Neural cell (in vitro differentiated cells): ENCODE measurements around the gene RGS16. TPM values are rescaled to one million over a fixed set of nuclear protein-coding genes. Genes with fewer than 3 reads are reported as not detected.

Source experiments
- H2AFZ ChIP-seq: fragments of 200-600, 300-800 bp; sonication (generic), shearing (Covaris generic); 2 replicates; pipeline ENCODE4 v1.6.0; 2014; ENCODE audit warnings: low read depth, mild to moderate bottlenecking, antibody characterized with exemption, low read length, moderate library complexity
- H3F3A ChIP-seq: fragments of 200-600 bp; shearing (Covaris generic); 2 replicates; pipeline ENCODE4 v1.6.1; 2016; ENCODE audit warnings: mild to moderate bottlenecking, moderate library complexity, mixed read lengths, antibody characterized with exemption, low read length; ENCODE audit not compliant: insufficient read depth, poor library complexity, severe bottlenecking
- H3K27ac ChIP-seq: fragments of 200-600, 300-800 bp; sonication (generic), shearing (Covaris generic); 2 replicates; pipeline ENCODE4 v1.5.1; 2014; ENCODE audit warnings: mild to moderate bottlenecking, low read length, moderate library complexity
- H3K27me3 ChIP-seq: fragments of 300-800, 200-600 bp; sonication (generic), shearing (Covaris generic); 2 replicates; pipeline ENCODE4 v1.6.0; 2014; ENCODE audit warnings: mild to moderate bottlenecking, low read depth, low read length, moderate library complexity; ENCODE audit not compliant: insufficient read depth
- H3K36me3 ChIP-seq: fragments of 300-800, 200-600 bp; sonication (generic), shearing (Covaris generic); 2 replicates; pipeline ENCODE4 v1.5.1; 2014; ENCODE audit warnings: mild to moderate bottlenecking, antibody characterized with exemption, low read length, moderate library complexity; ENCODE audit not compliant: insufficient read depth
- H3K4me2 ChIP-seq: fragments of 300-800, 200-600 bp; sonication (generic), shearing (Covaris generic); 2 replicates; pipeline ENCODE4 v1.6.0; 2014; ENCODE audit warnings: mild to moderate bottlenecking, low read length
- H3K4me3 ChIP-seq: fragments of 300-800, 200-600 bp; sonication (generic), shearing (Covaris generic); 2 replicates; pipeline ENCODE4 v1.5.1; 2014; ENCODE audit warnings: mild to moderate bottlenecking, low read length, moderate library complexity
- H3K79me2 ChIP-seq: fragments of 200-600 bp; shearing (Covaris generic); replicated peaks from 2 replicates; pipeline ENCODE4 v1.6.0; 2014; ENCODE audit warnings: mild to moderate bottlenecking, low read length, moderate library complexity; ENCODE audit not compliant: insufficient read depth
- H3K9ac ChIP-seq: fragments of 300-800, 200-600 bp; sonication (generic), shearing (Covaris generic); 2 replicates; pipeline ENCODE4 v1.6.1; 2016; ENCODE audit warnings: mild to moderate bottlenecking, low read length, mixed read lengths
- H3K9me2 ChIP-seq: fragments of 200-600 bp; shearing (Covaris generic); 2 replicates; pipeline ENCODE4 v1.6.1; 2016; ENCODE audit warnings: mild to moderate bottlenecking, low read length, mixed read lengths; ENCODE audit not compliant: insufficient read depth
- H3K9me3 ChIP-seq: fragments of 200-600, 300-800 bp; sonication (generic), shearing (Covaris generic); 2 replicates; pipeline ENCODE4 v1.6.1; 2016; ENCODE audit warnings: mild to moderate bottlenecking, mixed run types, low read length, moderate library complexity, mixed read lengths
- H4K20me1 ChIP-seq: fragments of 200-600 bp; shearing (Covaris generic); 2 replicates; pipeline ENCODE4 v1.6.1; 2016; ENCODE audit warnings: mild to moderate bottlenecking, mixed run types; ENCODE audit not compliant: insufficient read depth
- EP300 ChIP-seq: fragments of 450-650 bp; conservative IDR thresholded peaks from 2 replicates; pipeline ENCODE4 v1.6.1; 2014; ENCODE audit warnings: antibody characterized with exemption, mild to moderate bottlenecking, moderate library complexity; ENCODE audit not compliant: poor library complexity, severe bottlenecking
- EZH2 ChIP-seq: fragments of 200-600, 300-800 bp; shearing (Covaris generic), sonication (generic); IDR thresholded peaks from 2 replicates; pipeline ENCODE4 v1.6.1; 2014; ENCODE audit warnings: antibody characterized with exemption, low read length, borderline replicate concordance, mild to moderate bottlenecking; ENCODE audit not compliant: insufficient read depth, poor library complexity, severe bottlenecking
- MXI1 ChIP-seq: fragments of 450-650 bp; conservative IDR thresholded peaks from 2 replicates; pipeline ENCODE4 v1.6.1; 2014; ENCODE audit warnings: antibody characterized with exemption, mild to moderate bottlenecking; ENCODE audit not compliant: poor library complexity, severe bottlenecking
- POLR2AphosphoS5 ChIP-seq: IDR thresholded peaks from 2 replicates; pipeline ENCODE4 v1.6.1; 2012
- RAD21 ChIP-seq: fragments of 450-650 bp; conservative IDR thresholded peaks from 2 replicates; pipeline ENCODE4 v1.6.1; 2014; ENCODE audit warnings: antibody characterized with exemption, mild to moderate bottlenecking, moderate library complexity
- REST ChIP-seq: IDR thresholded peaks from 2 replicates; pipeline ENCODE4 v1.6.1; 2012; ENCODE audit warnings: borderline replicate concordance
- SMC3 ChIP-seq: fragments of 450-650 bp; conservative IDR thresholded peaks from 2 replicates; pipeline ENCODE4 v1.6.1; 2014; ENCODE audit warnings: antibody characterized with exemption, mild to moderate bottlenecking, moderate library complexity; ENCODE audit not compliant: poor library complexity
- TAF1 ChIP-seq: IDR thresholded peaks from 2 replicates; pipeline ENCODE4 v1.6.1; 2012; ENCODE audit warnings: low read depth
- polyA plus RNA-seq: library from polyadenylated mRNA; depleted of rRNA; stranded (reverse); fragments of >200 nt; gene quantifications from 2 replicates; pipeline ENCODE4 v1.2.3, GENCODE V29; 2014
- TF ChIP-seq, protein P1 (sequence below): fragments of 450-650 bp; IDR thresholded peaks from 2 replicates; pipeline ENCODE4 v1.5.1; 2014; ENCODE audit warnings: antibody characterized with exemption, mild to moderate bottlenecking, moderate library complexity; ENCODE audit not compliant: poor library complexity, severe bottlenecking

The RGS16 gene
- polyA plus RNA-seq, 1 donor from 2014 or later: 1.1 TPM

DNA sequence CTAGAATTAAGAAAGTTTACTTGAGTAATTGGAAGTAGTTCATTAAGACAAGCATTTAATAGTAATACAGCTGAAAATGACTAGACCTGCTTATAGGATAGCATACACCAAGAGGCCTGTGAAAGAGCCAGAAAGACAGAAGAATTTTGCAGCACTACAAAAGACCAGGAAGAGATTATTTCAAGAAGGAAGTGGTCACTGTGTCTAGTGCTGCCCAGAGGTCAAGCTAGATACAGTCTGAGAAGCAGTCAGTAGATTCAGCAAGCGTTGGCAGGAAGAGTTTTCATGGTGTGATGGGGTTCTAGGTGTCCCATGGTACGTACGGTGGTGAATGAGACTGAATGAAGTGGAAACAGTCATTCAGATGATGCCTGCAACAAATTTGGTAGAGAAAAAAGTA is 48.7 kb upstream of the RGS16 start:
- TF ChIP-seq, protein P1, sequence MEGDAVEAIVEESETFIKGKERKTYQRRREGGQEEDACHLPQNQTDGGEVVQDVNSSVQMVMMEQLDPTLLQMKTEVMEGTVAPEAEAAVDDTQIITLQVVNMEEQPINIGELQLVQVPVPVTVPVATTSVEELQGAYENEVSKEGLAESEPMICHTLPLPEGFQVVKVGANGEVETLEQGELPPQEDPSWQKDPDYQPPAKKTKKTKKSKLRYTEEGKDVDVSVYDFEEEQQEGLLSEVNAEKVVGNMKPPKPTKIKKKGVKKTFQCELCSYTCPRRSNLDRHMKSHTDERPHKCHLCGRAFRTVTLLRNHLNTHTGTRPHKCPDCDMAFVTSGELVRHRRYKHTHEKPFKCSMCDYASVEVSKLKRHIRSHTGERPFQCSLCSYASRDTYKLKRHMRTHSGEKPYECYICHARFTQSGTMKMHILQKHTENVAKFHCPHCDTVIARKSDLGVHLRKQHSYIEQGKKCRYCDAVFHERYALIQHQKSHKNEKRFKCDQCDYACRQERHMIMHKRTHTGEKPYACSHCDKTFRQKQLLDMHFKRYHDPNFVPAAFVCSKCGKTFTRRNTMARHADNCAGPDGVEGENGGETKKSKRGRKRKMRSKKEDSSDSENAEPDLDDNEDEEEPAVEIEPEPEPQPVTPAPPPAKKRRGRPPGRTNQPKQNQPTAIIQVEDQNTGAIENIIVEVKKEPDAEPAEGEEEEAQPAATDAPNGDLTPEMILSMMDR: no peak
- TF ChIP-seq EZH2 (no peak), POLR2AphosphoS5 (no peak), RAD21 (no peak), TAF1 (no peak), REST (no peak), SMC3 (no peak), EP300 (no peak), MXI1 (no peak)
- Histone ChIP-seq H3K4me3 (no peak overlapping the region), H3K27me3 (no peaks in the 10 kb centered on the region), H3K27ac (no peak overlapping the region), H4K20me1 (no peaks in the 10 kb centered on the region), H3K9me3 (no peaks in the 10 kb centered on the region), H3K4me2 (no peak overlapping the region), H3K9ac (no peak overlapping the region), H3K9me2 (no peaks in the 10 kb centered on the region), H3K79me2 (no peaks in the 10 kb centered on the region), H3K36me3 (no peaks in the 10 kb centered on the region), H2AFZ (no peak overlapping the region), H3F3A (no peaks in the 10 kb centered on the region)

DNA sequence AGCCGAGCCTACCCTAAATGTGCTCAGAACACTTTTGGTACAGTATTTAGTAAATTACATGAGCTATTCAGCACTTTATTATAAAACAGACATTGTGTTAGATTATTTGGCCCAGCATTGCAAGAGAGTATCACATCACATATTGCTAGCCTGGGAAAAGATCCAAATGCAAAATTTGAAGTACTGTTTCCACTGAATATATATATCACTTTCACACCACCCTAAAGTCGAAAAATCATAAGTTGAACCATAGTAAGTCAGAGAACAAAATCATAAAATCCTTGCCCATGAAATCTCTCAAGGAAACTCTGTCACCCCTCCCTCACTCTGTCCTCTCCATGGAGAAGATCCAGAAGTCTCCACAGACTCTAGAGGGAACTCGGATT is 47.1 kb upstream of the RGS16 start:
- no peak for TF ChIP-seq RAD21
- TF ChIP-seq, protein P1: no peak
- no peak for TF ChIP-seq REST
- no peak for TF ChIP-seq TAF1
- TF ChIP-seq MXI1: no peak
- TF ChIP-seq EZH2: no peak
- TF ChIP-seq EP300: no peak
- TF ChIP-seq POLR2AphosphoS5: no peak
- TF ChIP-seq SMC3: no peak
- H3K9me2 ChIP-seq: no peaks in the 10 kb centered on the region
- no peaks in the 10 kb centered on the region for H3K79me2 ChIP-seq
- no peak overlapping the region for H3K4me2 ChIP-seq
- H3K4me3 ChIP-seq: no peak overlapping the region
- no peak overlapping the region for H3K9ac ChIP-seq
- no peak overlapping the region for H3K27ac ChIP-seq
- H3K36me3 ChIP-seq: no peaks in the 10 kb centered on the region
- no peaks in the 10 kb centered on the region for H3K27me3 ChIP-seq
- no peak overlapping the region for H2AFZ ChIP-seq
- no peaks in the 10 kb centered on the region for H3F3A ChIP-seq
- H4K20me1 ChIP-seq: no peaks in the 10 kb centered on the region
- no peaks in the 10 kb centered on the region for H3K9me3 ChIP-seq
